SH-SY5Y (cell line): ENCODE results near the gene PRKCSH.

Experiments
- GATA2 ChIP-seq: IDR thresholded peaks from 2 replicates; pipeline ENCODE4 v1.6.1; 2011; ENCODE audit warnings: mild to moderate bottlenecking, low read depth, low read length
- GATA3 ChIP-seq: IDR thresholded peaks from 2 replicates; pipeline ENCODE4 v1.6.1; 2011; ENCODE audit warnings: low read depth, mild to moderate bottlenecking, low read length, moderate library complexity

DNA sequence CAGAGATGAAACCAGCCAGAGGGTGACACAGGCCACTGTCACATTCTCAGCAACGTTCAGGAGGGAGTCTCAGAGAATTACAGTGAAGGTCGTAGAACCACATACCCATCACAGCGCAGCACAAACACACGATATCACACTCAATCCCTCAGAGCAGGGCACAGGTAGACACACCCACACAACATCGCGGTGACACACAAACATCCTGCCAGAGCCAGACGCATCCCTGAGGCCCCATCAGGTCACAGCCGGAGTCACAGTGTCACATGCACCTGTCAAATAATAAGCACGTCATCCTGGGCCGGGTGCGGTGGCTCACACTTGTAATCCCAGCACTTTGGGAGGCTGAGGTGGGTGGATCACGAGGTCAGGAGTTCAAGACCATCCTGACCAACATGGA lies 28.0 kb downstream of the PRKCSH start:
- TF ChIP-seq GATA2: no peak
- TF ChIP-seq GATA3: no peak
